ENCODE measurements around the gene DNAH2.

- TF ChIP-seq POLR2AphosphoS5 (IDR thresholded peaks at IDR 0.05) (no peak), POLR2A (IDR thresholded peaks at IDR 0.05) (no peak)
Measured at GRCh38 chr17:7856011-7856810, 138.7 kb downstream of the DNAH2 start.

Data from breast epithelium (tissue), 3 donors.